ENCODE data around the gene ATXN1L. TPM values are rescaled to one million over a fixed set of nuclear protein-coding genes. Genes with fewer than 3 reads are reported as not detected.
"Not testable (repeated sequence)": the region's sequence is repeated elsewhere in the genome, so short reads cannot be mapped to it uniquely, and the experiment has no call there.

The ATXN1L gene
- total RNA-seq, 1 experiment from 2014 or later: 10.9 TPM

DNA sequence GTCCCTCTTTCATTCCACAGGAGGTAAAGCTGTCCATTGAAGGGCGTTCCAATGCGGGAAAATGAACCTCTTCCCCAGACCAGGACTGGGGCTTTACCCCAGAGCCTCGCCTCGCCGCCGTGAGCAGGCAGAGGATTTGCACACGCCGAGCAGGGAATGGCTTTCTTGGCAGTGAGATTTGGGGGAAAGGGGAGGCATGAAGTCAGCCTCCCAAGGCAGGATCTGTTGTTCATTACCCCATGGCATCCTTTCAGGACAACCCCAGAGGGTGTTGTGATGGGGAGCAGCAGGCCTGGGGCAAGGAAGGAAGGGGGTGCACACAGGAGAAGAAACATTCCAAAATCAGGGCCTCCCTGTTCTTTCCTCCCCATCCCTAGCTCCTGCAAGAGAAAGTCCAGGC is 6.0 kb downstream of the ATXN1L start:
- no peak for DNase-seq (ENCODE audit: extremely low read depth, low read depth)

DNA sequence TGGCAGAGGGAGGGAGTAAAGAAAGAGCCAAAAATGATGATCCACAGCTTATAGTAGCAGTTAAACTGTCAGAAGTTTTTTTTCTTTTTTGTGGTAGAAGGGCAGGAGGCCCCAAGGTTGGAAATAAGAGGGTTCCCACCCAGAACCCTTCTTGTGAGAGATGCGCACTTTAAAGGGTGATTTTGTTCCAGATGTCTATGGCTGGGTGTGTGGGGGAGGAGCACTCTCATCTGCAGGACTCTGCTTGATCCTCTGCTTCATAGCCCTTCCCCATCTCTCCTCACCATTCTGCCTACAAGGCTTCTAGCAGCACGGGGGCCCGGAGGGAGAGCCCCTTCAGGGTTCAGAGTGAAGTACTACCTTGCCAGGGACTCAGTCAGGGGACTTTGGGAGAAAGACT is 6.4 kb downstream of the ATXN1L start:
- no peak for DNase-seq (ENCODE audit: extremely low read depth, low read depth)

DNA sequence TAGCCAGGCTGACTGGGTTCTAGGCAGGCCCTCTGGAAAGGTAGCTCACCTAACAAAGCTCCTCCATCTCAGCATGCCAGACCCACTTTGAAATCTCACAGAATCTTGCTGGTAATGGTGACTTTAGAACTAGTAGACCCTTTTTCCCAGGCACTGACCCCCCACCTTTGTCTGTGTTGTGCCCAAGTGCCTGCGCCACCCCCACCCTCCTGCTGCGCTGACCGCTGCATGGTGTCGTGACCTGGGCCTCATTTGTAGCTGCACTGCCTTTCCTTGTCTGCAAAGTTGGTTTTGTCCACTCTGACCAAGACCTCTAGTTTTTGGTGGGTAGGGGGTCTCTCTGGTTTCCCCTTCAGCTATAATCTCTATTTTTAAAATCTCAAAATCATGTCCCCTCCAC is 6.8 kb downstream of the ATXN1L start:
- no peak for DNase-seq (ENCODE audit: extremely low read depth, low read depth)

DNA sequence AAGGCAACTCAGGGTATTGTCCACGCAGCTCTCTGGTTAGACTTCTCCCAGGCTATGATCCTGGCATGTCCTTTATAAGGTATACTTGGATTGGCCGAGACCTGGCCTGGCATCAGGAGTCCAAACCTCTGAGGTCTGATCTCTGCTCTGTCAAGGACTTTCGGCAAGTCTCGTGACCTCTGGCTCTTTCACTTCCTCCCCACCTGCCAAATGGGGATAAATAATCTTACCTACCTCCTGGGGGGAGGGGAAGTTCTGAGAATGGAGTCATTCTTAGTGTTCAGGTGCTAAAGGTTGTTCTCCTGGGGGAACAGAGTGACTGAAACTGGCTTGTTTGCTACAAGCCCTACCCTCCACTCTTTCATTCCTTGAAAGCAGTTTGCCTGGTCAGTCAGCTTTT is 7.6 kb downstream of the ATXN1L start:
- DNase-seq (ENCODE audit: extremely low read depth, low read depth): no peak

DNA sequence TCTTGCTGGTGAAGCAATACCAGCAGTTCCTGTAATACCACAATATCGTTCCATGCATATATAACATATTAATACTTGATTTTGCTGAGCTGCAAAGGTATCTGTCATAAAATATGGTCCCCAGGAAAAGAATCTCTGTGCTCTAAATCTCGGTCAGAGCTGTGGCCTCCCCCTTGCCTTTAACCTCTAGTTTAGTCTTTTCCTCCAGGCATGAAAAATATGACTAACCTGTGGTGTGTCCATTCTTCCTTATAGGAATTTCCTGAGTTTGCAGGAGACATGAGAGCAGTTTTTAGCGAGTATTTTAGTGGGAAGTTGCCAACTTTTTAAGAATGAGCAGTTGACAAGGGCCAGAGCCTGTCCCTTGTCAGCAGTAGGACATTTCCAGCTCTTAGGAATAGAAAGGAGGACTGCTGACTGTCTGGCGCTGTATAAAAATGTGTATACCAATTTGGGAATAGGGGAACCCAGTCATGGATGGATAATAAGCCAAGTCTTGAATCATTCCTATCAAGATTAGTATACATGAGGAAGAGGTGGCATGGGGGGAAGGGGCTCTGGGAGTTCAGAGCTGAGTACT is 8.7 kb downstream of the ATXN1L start:
- DNase-seq (ENCODE audit: extremely low read depth, low read depth): no peak

DNA sequence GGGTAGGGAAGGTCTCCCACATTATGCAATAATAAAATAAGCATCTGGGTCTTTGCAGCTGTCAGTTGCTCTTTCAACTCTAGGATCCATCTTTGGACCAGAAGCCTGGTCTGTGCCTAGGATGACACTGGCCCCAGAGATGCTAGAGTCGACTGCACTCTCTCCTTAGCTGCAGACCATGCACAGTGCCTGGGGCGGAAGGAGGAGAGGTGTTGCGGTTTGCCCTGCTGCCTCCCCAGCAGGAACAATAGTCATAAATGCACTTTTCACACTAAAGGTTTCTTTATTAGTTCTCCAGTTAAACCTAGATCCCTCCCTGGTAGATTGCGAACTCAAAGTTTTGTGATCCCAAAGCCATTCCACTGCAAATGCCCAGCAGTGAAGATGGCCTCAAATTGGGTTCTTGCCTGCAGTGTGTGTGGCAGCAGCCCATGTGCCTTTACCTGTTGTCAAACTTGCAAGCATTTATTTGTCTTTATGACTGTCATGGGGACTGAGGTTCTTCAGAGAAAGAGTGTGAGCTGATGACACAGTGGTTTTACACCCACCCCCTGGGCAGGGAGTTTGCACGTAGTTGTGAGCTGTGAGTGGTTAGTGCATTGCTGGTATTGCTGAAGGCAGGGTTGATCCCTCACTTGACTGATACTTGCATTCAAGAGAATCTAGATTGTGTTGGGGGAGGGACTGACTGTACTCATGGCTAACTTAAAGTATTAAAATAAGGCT is 10.3 kb downstream of the ATXN1L start:
- no peak for DNase-seq (ENCODE audit: extremely low read depth, low read depth)

DNA sequence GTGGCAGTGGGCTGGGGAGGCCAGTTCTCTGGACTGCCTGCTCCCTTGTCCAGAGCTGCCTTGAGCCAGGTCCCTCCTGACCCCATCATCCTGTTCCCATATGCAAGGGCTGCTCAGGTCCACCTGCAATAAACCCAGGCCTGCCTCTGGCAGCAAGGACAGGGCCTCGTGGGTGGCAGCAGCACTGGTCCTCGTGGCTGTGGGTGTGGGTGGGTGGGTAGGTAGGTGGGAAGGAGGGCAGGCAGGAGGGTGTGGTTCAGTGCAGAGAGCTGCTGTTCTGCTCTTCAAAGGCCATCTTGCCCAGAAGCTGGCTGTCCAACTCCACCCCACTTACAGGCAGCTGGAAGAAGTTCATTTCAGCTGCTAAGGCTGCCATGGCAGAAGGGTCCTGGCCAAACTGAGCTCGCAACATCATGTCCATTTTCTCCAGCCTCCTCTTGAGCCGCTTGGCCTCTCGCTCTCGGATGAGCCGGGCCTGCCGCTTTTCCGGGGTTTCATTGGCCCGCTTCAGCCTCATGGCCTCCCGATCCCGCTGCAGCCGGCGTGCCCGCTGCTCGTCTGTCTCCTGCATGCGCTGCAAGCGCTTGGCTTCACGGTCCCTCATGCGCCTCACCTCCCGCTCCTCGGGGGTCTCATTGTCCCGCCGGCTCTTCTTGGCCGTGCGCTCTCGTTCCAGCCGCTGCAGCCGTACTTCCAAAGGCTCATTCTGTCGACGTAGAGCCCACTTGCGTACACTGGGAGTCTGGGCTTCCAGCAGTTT is 14.2 kb downstream of the ATXN1L start:
- DNase-seq (ENCODE audit: extremely low read depth, low read depth): no peak

DNA sequence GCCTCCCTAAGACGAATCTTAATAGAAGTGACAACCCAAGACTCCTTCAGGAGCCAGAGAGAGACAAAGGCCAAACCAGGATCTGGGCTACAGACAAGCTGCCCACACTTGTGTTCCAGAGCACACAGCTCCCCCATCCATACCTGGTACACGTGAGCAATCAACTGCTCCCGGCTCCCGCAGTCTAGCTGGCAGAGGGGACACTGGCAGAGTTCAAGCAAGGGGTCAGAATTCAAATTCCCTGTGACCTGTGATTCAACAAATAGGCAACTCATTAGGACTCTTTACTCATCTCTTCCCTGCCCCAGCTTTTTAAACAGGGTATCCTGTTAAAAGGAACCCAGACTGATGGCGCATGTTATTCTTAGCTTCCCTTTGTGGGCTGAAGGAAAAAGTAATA is 18.2 kb downstream of the ATXN1L start:
- no peak for DNase-seq (ENCODE audit: extremely low read depth, low read depth)

DNA sequence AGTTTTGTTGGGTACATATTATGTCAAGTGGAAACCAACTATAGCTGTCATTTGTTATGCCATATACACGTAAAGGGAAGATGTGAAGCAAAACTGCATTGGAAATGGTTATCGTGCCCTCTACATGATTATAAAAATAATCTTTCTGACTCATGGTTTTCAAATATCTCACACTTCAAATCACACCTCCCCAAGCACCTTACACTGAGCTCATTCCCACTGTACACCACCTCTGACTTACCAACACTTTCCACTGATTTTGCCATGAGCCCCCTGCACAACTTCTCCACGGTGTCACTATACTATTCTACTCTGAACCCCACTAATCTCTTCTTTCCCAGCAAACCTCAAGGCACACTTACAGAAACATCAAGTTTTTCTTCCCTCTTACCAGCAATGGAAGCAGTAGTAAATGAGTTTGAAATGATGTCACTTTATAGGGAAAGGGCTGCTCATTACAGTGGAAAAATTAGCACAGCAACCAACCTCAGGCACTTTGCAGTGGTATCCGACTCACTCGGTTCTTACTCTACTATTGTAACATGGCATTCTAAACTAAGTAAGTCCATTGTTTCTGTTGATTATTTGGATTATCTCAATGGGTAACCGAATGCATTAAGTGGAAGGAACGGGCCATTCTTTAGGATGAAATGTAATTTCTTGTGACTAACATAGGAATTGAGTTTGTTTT is 19.5 kb downstream of the ATXN1L start:
- no peak for DNase-seq (ENCODE audit: extremely low read depth, low read depth)

DNA sequence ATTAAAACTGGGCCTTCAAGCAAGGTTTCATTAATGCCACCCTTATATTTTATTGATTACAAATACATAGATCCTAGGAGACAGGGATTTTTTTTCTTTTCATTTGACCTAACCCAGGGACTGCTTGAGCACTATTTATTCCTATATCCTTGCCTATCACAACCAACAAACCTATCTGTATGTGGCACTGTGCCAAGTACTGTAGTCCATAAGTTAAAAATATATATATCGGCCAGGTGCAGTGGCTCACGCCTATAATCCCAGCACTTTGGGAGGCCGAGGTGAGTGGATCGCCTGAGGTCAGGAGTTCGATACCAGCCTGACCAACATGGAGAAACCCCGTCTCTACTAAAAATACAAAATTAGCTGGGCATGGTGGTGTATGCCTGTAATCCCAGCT is 21.4 kb downstream of the ATXN1L start:
- DNase-seq (ENCODE audit: extremely low read depth, low read depth): not testable (repeated sequence)

DNA sequence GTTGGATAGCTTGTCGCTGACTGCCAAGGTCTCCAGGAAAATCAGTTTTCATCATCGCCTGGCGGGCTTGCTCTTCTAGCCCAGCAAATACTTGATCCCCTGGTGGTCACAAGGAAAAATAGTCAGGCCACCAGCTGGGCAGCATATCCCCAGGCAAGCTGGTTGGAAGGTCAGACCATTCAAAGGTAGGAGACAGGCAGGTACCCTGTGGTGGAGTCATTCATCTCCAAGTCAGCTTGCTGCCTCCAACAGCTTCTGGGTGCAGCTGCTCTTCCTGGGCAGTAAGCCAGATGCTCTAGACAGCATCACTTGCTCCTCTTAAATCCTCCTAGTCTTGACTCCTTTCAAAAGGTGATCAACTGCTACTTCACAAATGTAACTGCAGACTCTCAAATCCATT is 22.2 kb downstream of the ATXN1L start:
- DNase-seq (ENCODE audit: extremely low read depth, low read depth): no peak

DNA sequence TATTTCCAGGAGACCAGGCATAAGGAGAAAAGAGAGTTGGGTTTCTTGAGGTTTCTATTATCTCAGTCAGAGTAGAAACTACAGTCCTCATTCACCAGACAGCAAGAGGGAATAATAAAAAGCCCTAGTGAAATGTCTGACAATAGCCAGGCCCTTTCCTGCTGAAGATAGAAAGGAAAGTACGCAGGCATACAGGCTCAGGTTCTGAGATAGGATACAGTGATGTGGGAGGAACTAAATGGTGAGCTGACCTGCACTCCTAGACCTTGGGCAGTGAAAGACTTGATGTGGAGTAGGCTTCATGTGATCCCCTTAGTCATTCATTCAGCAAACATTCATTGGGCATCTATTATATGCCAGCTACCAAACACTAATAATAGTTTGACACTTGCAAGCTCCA is 23.3 kb downstream of the ATXN1L start:
- no peak for DNase-seq (ENCODE audit: extremely low read depth, low read depth)

DNA sequence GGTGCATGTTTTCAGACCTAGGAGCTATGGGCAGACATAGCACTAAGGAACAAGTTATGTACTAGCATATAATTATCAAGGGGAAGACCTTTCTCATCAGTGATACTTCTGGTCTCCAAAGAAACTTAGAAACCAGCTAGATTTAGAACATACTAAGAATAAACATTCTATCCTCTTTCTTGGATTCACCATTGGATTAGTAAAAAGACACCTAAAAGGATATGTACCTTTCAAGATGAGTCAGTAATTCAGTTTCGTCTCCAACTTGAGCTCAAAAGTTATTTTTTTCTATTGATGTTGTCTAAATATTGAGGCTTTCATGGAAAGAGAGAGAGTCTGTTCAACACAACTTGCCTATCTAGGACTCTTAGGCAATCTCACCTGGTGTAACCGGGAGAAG is 25.0 kb downstream of the ATXN1L start:
- DNase-seq (ENCODE audit: extremely low read depth, low read depth): no peak

DNA sequence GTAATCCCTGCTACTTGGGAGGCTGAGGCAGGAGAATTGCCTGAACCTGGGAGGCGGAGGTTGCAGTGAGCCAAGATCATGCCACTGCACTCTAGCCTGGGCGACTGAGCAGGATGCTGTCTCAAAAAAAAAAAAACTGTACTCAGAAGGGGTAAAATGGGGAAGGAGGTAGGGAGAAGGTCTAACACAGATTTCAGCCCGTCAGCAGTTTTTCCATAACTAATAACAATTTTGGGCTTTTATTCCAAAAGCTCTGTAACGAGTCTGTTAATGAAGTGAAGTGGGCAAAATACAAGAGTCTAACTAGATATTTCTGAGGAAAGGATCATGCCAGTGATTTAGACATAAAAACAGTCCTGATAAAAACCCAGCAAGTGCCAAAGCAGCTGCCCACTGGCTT is 27.4 kb downstream of the ATXN1L start:
- no peak for DNase-seq (ENCODE audit: extremely low read depth, low read depth)

DNA sequence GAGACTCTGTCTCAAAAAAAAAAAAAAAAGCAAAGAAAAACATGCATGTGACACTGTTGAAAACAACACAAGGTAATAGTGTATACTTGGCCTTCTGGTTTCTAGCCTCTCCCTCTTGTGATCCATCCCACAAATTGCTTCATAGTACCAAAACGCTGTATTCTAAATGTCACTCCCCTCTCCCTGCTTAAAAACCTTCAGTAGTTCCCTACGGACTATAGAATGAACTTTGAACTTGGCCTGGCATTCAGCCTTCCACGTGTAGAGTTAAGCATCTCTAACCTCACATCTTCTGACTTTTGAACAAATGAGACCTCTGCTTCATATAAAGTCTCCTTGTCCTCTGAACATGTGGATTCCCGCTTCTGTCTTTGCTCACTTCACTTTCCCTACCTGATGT is 33.1 kb downstream of the ATXN1L start:
- DNase-seq (ENCODE audit: extremely low read depth, low read depth): no peak

DNA sequence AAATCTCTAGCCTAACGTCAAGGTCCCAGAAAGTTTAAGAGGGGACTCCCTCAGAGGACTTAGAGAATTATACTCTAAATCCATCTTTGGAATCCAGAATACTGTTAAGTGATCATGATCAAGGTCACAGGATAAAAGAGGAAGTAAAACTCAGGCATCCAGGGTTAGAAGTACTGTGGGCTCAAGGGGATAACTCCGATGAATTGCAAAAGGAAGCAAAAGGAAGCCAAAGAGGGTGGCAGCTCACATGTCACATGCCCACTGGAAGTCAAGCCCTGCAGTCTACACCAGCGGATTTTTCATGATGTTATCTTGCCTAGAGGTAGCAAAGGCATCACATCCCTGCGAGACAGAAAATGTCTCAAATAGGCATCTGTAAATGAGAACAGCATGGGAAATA is 34.4 kb downstream of the ATXN1L start:
- no peak for DNase-seq (ENCODE audit: extremely low read depth, low read depth)

DNA sequence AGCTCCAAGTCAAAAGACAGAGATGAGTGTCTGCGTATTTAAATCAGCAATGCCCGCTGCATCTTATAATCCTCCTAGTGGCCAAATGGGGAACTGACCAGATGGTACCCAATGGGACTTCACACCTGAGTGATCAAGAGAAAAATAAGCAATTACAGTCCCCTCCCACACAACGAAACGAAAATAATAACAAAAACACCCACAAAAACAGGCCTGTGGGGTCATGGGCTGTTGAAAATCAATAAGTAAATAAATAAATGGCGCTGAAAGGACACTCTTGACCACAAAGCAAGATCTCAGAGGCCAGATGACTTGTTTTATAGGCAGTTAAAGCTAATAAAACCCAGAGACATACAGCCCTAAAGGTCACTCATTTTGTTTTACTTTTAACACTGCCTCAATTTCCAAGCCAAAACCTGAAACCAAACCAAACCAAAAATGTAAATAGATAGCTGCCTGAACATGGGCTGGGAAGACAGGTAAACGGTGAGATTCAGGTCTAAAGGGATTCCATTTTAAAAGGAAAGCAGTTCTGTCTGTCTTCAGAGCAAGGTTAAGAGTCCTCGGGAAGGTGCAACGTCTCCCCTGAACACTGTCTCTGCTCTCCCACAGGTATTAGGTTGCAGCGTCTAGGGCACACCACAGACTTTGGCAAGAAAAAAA is 36.9 kb downstream of the ATXN1L start:
- peak; percentile 63 for DNase-seq (ENCODE audit: extremely low read depth, low read depth)

DNA sequence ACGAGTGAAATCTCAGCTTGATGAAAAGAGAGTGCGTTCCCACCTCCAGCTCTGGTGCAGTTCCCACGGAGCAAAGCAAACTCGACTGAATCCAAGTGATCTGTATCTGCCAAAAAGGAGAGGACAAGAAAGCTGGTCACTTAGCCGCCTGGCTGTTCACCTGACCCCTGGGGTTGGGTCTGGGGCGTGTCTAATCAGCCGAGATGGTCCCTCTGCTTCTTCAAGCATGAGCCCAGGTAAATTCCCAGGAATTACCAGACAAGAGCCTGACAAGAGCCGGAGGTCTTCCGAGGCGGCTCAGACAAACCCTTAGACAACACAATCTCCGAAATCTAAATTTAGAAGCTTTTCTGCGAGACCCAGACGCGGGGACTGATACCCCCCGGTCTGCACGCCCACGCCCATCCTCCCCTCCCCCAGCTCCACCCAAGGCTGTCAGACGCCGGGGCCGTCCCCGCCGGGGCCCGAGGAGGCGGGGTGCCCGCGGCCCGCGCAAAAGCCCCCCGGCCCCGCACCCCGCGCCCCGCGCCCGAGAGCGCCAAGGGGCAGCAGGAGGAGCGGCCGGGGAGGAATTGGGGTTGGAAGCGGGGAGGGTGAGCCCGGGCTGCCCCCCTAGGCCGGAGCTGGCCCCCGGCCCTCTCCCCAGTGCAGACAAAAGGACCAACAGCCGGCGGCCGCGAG is 37.5 kb downstream of the ATXN1L start:
- DNase-seq (ENCODE audit: extremely low read depth, low read depth): no peak

DNA sequence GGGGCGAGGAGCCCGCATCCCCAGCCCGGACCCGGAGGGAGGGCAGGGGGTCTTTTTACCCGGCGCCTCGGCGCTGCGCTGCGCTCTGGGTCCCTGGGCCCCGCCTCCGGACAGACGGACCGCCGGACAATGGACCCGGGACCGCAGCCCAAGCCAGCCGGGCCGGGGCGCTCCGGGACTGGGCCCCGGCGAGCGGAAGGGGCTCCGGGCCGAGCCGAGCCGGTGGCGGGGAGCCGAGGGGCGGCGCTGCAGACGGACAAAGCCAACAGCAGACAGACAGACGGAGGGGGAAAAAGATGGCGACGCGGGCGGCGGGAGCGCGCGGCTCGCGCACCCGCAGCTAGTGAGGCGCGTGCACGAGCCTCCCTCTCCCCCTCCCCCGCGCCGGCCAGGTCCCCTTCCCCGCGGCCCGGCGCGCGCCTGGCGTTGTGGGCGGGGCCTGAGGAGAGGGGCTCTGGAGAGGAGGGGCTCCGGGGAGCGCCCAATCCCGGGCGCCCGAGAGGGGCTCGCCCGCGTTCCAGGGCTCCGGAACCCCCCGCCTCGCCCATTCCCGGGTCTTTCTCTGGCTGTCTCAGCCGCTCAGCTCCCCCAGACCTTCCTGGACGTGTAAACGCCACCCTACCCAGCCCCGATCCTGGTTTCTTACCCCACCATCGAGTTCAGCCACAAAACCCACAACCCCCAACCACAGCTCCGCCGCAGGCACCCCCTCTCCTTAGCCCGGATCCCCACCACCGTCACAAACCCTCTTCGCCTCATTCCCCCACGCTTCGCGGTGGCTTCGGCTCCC is 38.3 kb downstream of the ATXN1L start, which contains the start of gene ZNF821:
TSS of gene ZNF821 (minus strand) at position 334 of the 790 bp plus-strand sequence. CDS start 4,236 bp downstream, outside the sequence.
- peak; percentile 49 for DNase-seq (ENCODE audit: extremely low read depth, low read depth)
